ENCODE results near the gene OSBPL3. TPM values are rescaled to one million over a fixed set of nuclear protein-coding genes. Genes with fewer than 3 reads are reported as not detected.
A peak's percentile ranks its signal among the peaks of the same experiment; 100 is the strongest.

OSBPL3 gene
- total and polyA plus RNA-seq, 8 donors, result 2.0 to 25.0 (median 9.9) TPM

GRCh38 chr7:24942226-24942625, 37.8 kb downstream of the OSBPL3 start:
- WGBS, 5 donors, result 88 to 95% (median 93%) methylated on average over 5 of the region's 5 CpGs
- no peak for TF ChIP-seq POLR2A (IDR thresholded peaks at IDR 0.05)
- no peak for TF ChIP-seq POLR2AphosphoS5 (IDR thresholded peaks at IDR 0.05)
- TF ChIP-seq, protein P1, sequence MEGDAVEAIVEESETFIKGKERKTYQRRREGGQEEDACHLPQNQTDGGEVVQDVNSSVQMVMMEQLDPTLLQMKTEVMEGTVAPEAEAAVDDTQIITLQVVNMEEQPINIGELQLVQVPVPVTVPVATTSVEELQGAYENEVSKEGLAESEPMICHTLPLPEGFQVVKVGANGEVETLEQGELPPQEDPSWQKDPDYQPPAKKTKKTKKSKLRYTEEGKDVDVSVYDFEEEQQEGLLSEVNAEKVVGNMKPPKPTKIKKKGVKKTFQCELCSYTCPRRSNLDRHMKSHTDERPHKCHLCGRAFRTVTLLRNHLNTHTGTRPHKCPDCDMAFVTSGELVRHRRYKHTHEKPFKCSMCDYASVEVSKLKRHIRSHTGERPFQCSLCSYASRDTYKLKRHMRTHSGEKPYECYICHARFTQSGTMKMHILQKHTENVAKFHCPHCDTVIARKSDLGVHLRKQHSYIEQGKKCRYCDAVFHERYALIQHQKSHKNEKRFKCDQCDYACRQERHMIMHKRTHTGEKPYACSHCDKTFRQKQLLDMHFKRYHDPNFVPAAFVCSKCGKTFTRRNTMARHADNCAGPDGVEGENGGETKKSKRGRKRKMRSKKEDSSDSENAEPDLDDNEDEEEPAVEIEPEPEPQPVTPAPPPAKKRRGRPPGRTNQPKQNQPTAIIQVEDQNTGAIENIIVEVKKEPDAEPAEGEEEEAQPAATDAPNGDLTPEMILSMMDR (IDR thresholded peaks at IDR 0.05), result no peak
- TF ChIP-seq EP300 (IDR thresholded peaks at IDR 0.05), result no peak
- peaks cover 0 to 19% (median 0%) of the 10 kb centered on the region in 4 donors for H3K4me1 ChIP-seq
- H3K4me3 ChIP-seq, result no peak overlapping the region
- intact Hi-C loops (cut with DNase I; ENCODE audit: low total_unique reads), result no loop called here
- H3K27ac ChIP-seq, result no peak overlapping the region
- DNase-seq, result no peak
- H3K27me3 ChIP-seq, result no peaks in the 10 kb centered on the region
- no peaks in the 10 kb centered on the region for H3K36me3 ChIP-seq
- H3K9me3 ChIP-seq, result no peaks in the 10 kb centered on the region

DNA sequence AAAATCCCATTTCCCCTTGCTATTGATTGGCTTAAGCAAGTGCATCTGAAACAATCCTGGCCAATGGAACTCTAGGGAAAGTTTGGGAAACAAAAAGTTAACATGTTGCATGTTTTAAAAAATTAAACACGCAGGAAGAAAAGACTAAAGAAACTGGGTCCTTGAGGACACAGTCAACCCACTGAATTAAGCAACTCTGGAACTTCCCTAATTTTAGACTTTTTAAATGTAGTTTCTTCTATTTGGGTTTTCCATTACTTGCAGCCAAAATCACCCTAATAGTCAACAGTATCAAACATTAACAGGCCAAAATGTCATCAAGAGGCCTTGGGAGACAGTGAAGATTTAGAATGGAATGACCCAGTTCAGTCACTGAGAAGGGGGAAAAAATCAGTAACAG, 40.6 kb downstream of the OSBPL3 start:
- H3K27me3 ChIP-seq, result no peaks in the 10 kb centered on the region
- intact Hi-C loops (cut with DNase I; ENCODE audit: low total_unique reads), result no loop called here
- no peaks in the 10 kb centered on the region for H3K9me3 ChIP-seq
- TF ChIP-seq POLR2AphosphoS5 (IDR thresholded peaks at IDR 0.05), result no peak
- no peak overlapping the region for H3K4me3 ChIP-seq
- peaks cover 0 to 7% (median 0%) of the 10 kb centered on the region in 4 donors for H3K4me1 ChIP-seq
- WGBS, 5 donors, result 80 to 92% (median 86%) methylated on average over 1 of the region's 1 CpG
- DNase-seq, result no peak
- no peak overlapping the region for H3K27ac ChIP-seq
- no peaks in the 10 kb centered on the region for H3K36me3 ChIP-seq

DNA sequence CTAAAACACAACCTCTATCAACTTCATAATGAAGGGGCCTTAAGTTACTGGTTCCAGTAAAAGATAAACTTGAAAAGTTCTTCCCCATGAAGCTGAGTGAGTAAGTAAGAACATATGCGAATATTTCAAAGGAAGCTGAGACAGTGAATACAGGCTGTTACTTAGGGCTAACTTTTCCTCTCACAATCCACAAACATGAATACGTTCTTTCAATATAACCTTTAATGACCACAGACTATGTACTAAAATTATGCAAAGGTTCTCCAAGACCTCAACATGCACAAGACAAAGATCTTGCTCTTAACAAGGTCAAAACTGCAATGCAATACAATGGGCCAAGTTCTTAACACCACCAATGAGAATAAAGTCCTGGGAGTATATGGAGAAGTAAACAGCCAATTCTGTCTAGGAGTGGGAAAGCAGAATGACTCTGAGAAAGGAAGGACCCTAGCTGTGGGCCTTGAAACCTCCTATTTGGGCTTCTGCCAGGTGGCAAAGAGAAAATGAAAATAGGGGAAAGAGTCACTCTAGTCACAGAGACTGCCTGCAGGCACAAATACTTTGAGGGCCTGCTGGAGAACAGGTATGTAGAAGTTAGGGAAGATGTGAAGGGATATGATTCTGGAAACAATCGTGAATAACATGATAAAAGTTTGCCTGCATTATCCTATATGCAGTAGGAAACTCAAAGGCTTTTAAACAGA, 43.7 kb downstream of the OSBPL3 start:
- peaks cover 0 to 7% (median 0%) of the 10 kb centered on the region in 4 donors for H3K4me1 ChIP-seq
- H3K27me3 ChIP-seq, result no peaks in the 10 kb centered on the region
- intact Hi-C loops (cut with DNase I; ENCODE audit: low total_unique reads), result no loop called here
- 60 to 75% (median 71%) methylated on average over 3 of the region's 3 CpGs for WGBS, 5 donors
- no peak overlapping the region for H3K4me3 ChIP-seq
- TF ChIP-seq, protein P1 (IDR thresholded peaks at IDR 0.05), result no peak
- TF ChIP-seq POLR2AphosphoS5 (IDR thresholded peaks at IDR 0.05) (no peak), POLR2A (IDR thresholded peaks at IDR 0.05) (no peak), EP300 (IDR thresholded peaks at IDR 0.05) (no peak)
- no peaks in the 10 kb centered on the region for H3K9me3 ChIP-seq
- H3K27ac ChIP-seq, result peak overlapping the region in 1 of 5 donors; percentile 14
- no peak for DNase-seq
- H3K36me3 ChIP-seq, result no peaks in the 10 kb centered on the region

- Histone ChIP-seq H3K27ac (no peak overlapping the region), H3K27me3 (no peaks in the 10 kb centered on the region), H3K4me3 (no peak overlapping the region), H3K9me3 (no peaks in the 10 kb centered on the region), H3K36me3 (no peaks in the 10 kb centered on the region), H3K4me1 (peaks cover 0 to 6% (median 0%) of the 10 kb centered on the region in 4 donors)
- TF ChIP-seq, protein P1 (IDR thresholded peaks at IDR 0.05), result no peak
- no peak for TF ChIP-seq POLR2AphosphoS5 (IDR thresholded peaks at IDR 0.05)
- 93 to 97% (median 95%) methylated on average over 2 of the region's 2 CpGs for WGBS, 5 donors
- intact Hi-C loops (cut with DNase I; ENCODE audit: low total_unique reads), result no loop called here
- no peak for DNase-seq
These were observed 46.7 kb downstream of the OSBPL3 start for GRCh38 chr7:24933298-24933697.

- no peak for DNase-seq
- Histone ChIP-seq H3K4me1 (peaks cover 0 to 1% (median 0%) of the 10 kb centered on the region in 4 donors), H3K27ac (no peak overlapping the region), H3K36me3 (no peaks in the 10 kb centered on the region), H3K27me3 (no peaks in the 10 kb centered on the region), H3K9me3 (no peaks in the 10 kb centered on the region), H3K4me3 (no peak overlapping the region)
- TF ChIP-seq POLR2A (IDR thresholded peaks at IDR 0.05) (no peak), EP300 (IDR thresholded peaks at IDR 0.05) (no peak), POLR2AphosphoS5 (IDR thresholded peaks at IDR 0.05) (no peak)
- TF ChIP-seq, protein P1 (IDR thresholded peaks at IDR 0.05), result no peak
- intact Hi-C loops (cut with DNase I; ENCODE audit: low total_unique reads), result no loop called here
- WGBS, 5 donors, result 88 to 94% (median 92%) methylated on average over 10 of the region's 10 CpGs
These were observed 47.2 kb downstream of the OSBPL3 start for GRCh38 chr7:24932815-24933214.
